Spleen (tissue), 11 donors: ENCODE results near the gene TMEM117. TPM values are rescaled to one million over a fixed set of nuclear protein-coding genes. Genes with fewer than 3 reads are reported as not detected.

Source experiments
- DNase-seq: peaks from one replicate; pipeline ENCODE4 v3.0.0-alpha.2; 2020
- H3K27ac ChIP-seq, 8 donors: fragments of 200-600 bp; sonication (generic) in 7 of 8; 1 replicate in 4 of 8; 2 replicates in 4 of 8; pipeline versions ENCODE4 v1.5.0 to v1.8.0; 2016 to 2021; ENCODE audit warnings: inconsistent platforms in 4 of 8, mild to moderate bottlenecking in 4 of 8, moderate library complexity in 1 of 8
- H3K27me3 ChIP-seq, 7 donors: fragments of 200-600 bp; sonication (generic) in 6 of 7; replicated peaks in 1 of 7; 1 replicate in 4 of 7; 2 replicates in 3 of 7; pipeline versions ENCODE4 v1.5.0 to v1.8.0; 2016 to 2021; ENCODE audit warnings: inconsistent platforms in 3 of 7, mild to moderate bottlenecking in 1 of 7
- H3K36me3 ChIP-seq, 6 donors: fragments of 200-600 bp; sonication (generic) in 5 of 6; 1 replicate in 4 of 6; 2 replicates in 2 of 6; pipeline versions ENCODE4 v1.5.0 to v1.8.0; 2016 to 2021; ENCODE audit warnings: inconsistent platforms in 2 of 6
- H3K4me1 ChIP-seq, 6 donors: fragments of 200-600 bp; sonication (generic) in 5 of 6; 1 replicate in 3 of 6; 2 replicates in 3 of 6; pipeline versions ENCODE4 v1.5.0 to v1.8.0; 2016 to 2021; ENCODE audit warnings: inconsistent platforms in 3 of 6
- H3K4me3 ChIP-seq, 8 donors: fragments of 200-600 bp; sonication (generic) in 7 of 8; 1 replicate in 4 of 8; 2 replicates in 4 of 8; pipeline versions ENCODE4 v1.5.0 to v1.8.0; 2016 to 2021; ENCODE audit warnings: inconsistent platforms in 4 of 8, mild to moderate bottlenecking in 4 of 8, moderate library complexity in 2 of 8
- H3K9me3 ChIP-seq, 8 donors: fragments of 200-600 bp; sonication (generic) in 7 of 8; 1 replicate in 4 of 8; 2 replicates in 4 of 8; pipeline versions ENCODE4 v1.5.0 to v1.8.0; 2016 to 2021; ENCODE audit warnings: inconsistent platforms in 4 of 8
- CTCF ChIP-seq, 11 experiments: fragments of 200-600 bp in 7 of 11; fragments of 450-650 bp in 4 of 11; sonication (generic) in 4 of 11; IDR thresholded peaks in 8 of 11; conservative IDR thresholded peaks in 3 of 11; 1 replicate in 7 of 11; 2 replicates in 4 of 11; pipeline versions ENCODE4 v1.4.0 to v1.8.0; 2016 to 2021; ENCODE audit warnings: antibody characterized with exemption in 11 of 11, inconsistent platforms in 4 of 11, mild to moderate bottlenecking in 1 of 11
- POLR2A ChIP-seq, 3 donors: fragments of 450-650 bp; IDR thresholded peaks; one replicate each; pipeline ENCODE4 v1.5.1; 2017; ENCODE audit warnings: antibody characterized with exemption in 3 of 3, mild to moderate bottlenecking in 1 of 3
- POLR2AphosphoS5 ChIP-seq, 3 donors: sonication (generic); formaldehyde crosslinking; IDR thresholded peaks; one replicate each; pipeline ENCODE4 v1.5.1; 2017; ENCODE audit warnings: antibody characterized with exemption in 3 of 3
- WGBS, 5 donors: extraction: QIAGEN DNeasy Blood & Tissue Kit in 3 of 5; methylation state at CpG; one replicate each; pipeline versions ENCODE4 v1.1.5 to v1.1.7; 2013 to 2018; 5-methylcytosine and 5-hydroxymethylcytosine counted together
- intact Hi-C: fragments of 100-400 bp; cut with DNase I; formaldehyde crosslinking; loops from one replicate; pipeline ENCODE4 v1.15.0; 2023; ENCODE audit warnings: low total_unique reads
- polyA plus RNA-seq, 3 donors: library from polyadenylated mRNA; stranded (reverse); fragments of 200-250 nt; gene quantifications; one replicate each; pipeline ENCODE4 v1.2.1, GENCODE V29; 2013
- total RNA-seq, 7 donors: library from RNA; depleted of rRNA in 3 of 7; stranded (reverse); fragments of >200 nt in 3 of 7; fragmentation: NEBNext Ultra II Directional in 4 of 7; extraction: Animal tissue kit (Norgen Biotek cat#: 25700) in 4 of 7; gene quantifications; one replicate each; pipeline versions ENCODE4 v1.1.0 to v1.2.1, GENCODE V29; 2016 to 2021
- donor health status: healthy with polysubstance abuse.
- donor health status: DM: no; HTN: no; CAD: no; lungs with moderate emphysema.
- donor health status: DM: no; HTN: no; CAD: no.
- donor health status: Bipolar disorder and iron deficiency.
- donor health status: healthy.
- donor health status: DM: no; HTN: no; CAD: no.
- donor health status: DM: yes; HTN: yes; CAD: no.

Gene TMEM117
- total and polyA plus RNA-seq, 10 donors: 1.7 to 24.5 (median 5.0) TPM

- TF ChIP-seq POLR2AphosphoS5 (IDR thresholded peaks at IDR 0.05) (no peak), CTCF (IDR thresholded peaks at IDR 0.05 in 8 of 11, conservative IDR thresholded peaks at IDR 0.05 in 3 of 11) (no peak), POLR2A (IDR thresholded peaks at IDR 0.05) (no peak)
- no peak for DNase-seq
- 89 to 97% (median 91%) methylated on average over 2 of the region's 2 CpGs for WGBS, 5 donors
- Histone ChIP-seq H3K27ac (no peak overlapping the region), H3K4me1 (no peaks in the 10 kb centered on the region), H3K36me3 (peaks cover 0 to 5% (median 0%) of the 10 kb centered on the region in 6 donors), H3K4me3 (no peak overlapping the region), H3K9me3 (peaks cover 0 to 46% (median 34%) of the 10 kb centered on the region in 8 donors), H3K27me3 (no peaks in the 10 kb centered on the region)
- intact Hi-C loops: no loop called here
Measured at GRCh38 chr12:43931187-43931586, 95.3 kb downstream of the TMEM117 start.

GRCh38 chr12:43935581-43935980 is 99.7 kb downstream of the TMEM117 start:
- no peaks in the 10 kb centered on the region for H3K4me1 ChIP-seq
- 88 to 98% (median 92%) methylated on average over 1 of the region's 1 CpG for WGBS, 5 donors
- peaks cover 0 to 5% (median 0%) of the 10 kb centered on the region in 6 donors for H3K36me3 ChIP-seq
- intact Hi-C loops: no loop called here
- DNase-seq: no peak
- no peak overlapping the region for H3K4me3 ChIP-seq
- no peak overlapping the region for H3K27ac ChIP-seq
- no peaks in the 10 kb centered on the region for H3K27me3 ChIP-seq
- no peak for TF ChIP-seq POLR2AphosphoS5 (IDR thresholded peaks at IDR 0.05)
- TF ChIP-seq CTCF (IDR thresholded peaks at IDR 0.05 in 8 of 11, conservative IDR thresholded peaks at IDR 0.05 in 3 of 11): no peak
- no peak for TF ChIP-seq POLR2A (IDR thresholded peaks at IDR 0.05)
- peaks cover 0 to 31% (median 24%) of the 10 kb centered on the region in 8 donors for H3K9me3 ChIP-seq

DNA sequence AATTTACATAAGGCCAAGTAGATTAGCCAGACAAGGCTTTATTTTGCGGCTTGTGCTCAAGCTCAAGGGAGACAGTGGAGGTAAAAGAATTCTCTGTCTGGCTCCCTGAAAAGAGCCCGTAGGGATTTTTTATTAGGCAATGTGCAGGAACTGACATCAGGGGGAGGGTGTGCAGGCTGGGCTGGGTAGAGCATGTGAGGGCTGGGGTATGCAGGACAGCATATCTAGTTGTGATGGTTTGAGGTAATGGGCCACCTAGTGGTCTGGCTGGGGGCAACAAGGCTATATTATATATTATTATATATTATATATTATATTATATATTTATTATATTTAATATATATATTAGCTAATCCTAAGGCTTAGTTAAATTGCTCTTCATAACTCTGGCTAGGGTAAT is 102.1 kb downstream of the TMEM117 start:
- intact Hi-C loops: no loop called here
- no peaks in the 10 kb centered on the region for H3K27me3 ChIP-seq
- no peak overlapping the region for H3K4me3 ChIP-seq
- H3K9me3 ChIP-seq: peaks cover 0 to 7% (median under 1%) of the 10 kb centered on the region in 8 donors
- no peak for DNase-seq
- peaks cover 0 to 5% (median 0%) of the 10 kb centered on the region in 6 donors for H3K36me3 ChIP-seq
- no peak overlapping the region for H3K27ac ChIP-seq
- WGBS, 5 donors: 75 to 89% (median 81%) methylated on average over 2 of the region's 2 CpGs
- no peaks in the 10 kb centered on the region for H3K4me1 ChIP-seq
- no peak for TF ChIP-seq POLR2A (IDR thresholded peaks at IDR 0.05)
- TF ChIP-seq CTCF (IDR thresholded peaks at IDR 0.05 in 8 of 11, conservative IDR thresholded peaks at IDR 0.05 in 3 of 11): no peak
- TF ChIP-seq POLR2AphosphoS5 (IDR thresholded peaks at IDR 0.05): no peak

DNA sequence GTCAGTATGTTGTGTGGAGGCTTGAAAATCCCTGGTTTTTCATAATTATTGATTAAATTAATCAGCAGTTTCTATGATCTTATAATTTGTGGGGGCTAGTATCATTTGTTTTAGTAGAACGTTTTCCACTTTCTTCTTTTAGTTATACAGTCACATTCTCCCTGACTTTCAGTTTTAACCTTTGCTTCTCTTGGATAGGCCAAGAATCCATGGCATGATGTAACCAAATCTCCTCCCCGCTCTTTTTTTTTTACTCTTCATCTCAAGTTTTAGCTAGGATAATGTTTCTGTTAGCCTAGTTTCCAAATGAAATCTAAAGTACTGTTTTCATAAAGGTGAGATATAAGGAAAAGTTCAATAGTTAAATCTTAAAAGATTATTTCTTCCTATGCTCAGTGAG is 106.5 kb downstream of the TMEM117 start:
- WGBS, 5 donors: 77 to 84% (median 80%) methylated on average over 2 of the region's 2 CpGs
- no peaks in the 10 kb centered on the region for H3K9me3 ChIP-seq
- H3K36me3 ChIP-seq: peaks cover 0 to 4% (median 0%) of the 10 kb centered on the region in 6 donors
- no peaks in the 10 kb centered on the region for H3K4me1 ChIP-seq
- no peaks in the 10 kb centered on the region for H3K27me3 ChIP-seq
- TF ChIP-seq POLR2AphosphoS5 (IDR thresholded peaks at IDR 0.05) (no peak), CTCF (IDR thresholded peaks at IDR 0.05 in 8 of 11, conservative IDR thresholded peaks at IDR 0.05 in 3 of 11) (no peak), POLR2A (IDR thresholded peaks at IDR 0.05) (no peak)
- no peak overlapping the region for H3K4me3 ChIP-seq
- intact Hi-C loops: no loop called here
- DNase-seq: no peak
- H3K27ac ChIP-seq: no peak overlapping the region
